Measurements from ENCODE around the gene PNMA5.

DNA sequence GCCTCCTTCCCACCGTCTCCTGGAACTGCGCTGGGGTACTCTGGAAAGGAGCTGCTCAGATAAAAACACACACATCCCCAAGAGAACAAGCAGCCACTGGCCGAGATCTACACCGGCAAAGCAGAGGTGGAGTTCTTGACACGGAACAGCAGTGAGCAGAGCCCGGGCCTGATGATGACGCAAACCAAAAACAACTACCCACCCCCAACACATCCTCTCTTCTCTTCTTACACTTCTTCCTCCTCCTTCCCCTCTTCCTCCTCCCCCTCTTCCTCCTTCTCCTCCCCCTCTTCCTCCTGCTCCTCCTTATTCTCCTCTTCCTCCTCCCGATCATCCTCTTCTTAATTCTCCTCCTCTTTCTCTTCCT lies 4.6 kb downstream of the PNMA5 start:
- TF ChIP-seq, protein P1, sequence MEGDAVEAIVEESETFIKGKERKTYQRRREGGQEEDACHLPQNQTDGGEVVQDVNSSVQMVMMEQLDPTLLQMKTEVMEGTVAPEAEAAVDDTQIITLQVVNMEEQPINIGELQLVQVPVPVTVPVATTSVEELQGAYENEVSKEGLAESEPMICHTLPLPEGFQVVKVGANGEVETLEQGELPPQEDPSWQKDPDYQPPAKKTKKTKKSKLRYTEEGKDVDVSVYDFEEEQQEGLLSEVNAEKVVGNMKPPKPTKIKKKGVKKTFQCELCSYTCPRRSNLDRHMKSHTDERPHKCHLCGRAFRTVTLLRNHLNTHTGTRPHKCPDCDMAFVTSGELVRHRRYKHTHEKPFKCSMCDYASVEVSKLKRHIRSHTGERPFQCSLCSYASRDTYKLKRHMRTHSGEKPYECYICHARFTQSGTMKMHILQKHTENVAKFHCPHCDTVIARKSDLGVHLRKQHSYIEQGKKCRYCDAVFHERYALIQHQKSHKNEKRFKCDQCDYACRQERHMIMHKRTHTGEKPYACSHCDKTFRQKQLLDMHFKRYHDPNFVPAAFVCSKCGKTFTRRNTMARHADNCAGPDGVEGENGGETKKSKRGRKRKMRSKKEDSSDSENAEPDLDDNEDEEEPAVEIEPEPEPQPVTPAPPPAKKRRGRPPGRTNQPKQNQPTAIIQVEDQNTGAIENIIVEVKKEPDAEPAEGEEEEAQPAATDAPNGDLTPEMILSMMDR (IDR thresholded peaks at IDR 0.05; ENCODE audit: low read depth, low read length, missing input control), result no peak
- TF ChIP-seq RAD21 (IDR thresholded peaks at IDR 0.05) (no peak), JUND (IDR thresholded peaks at IDR 0.05) (no peak), GABPA (IDR thresholded peaks at IDR 0.05 in 1 of 2, conservative IDR thresholded peaks at IDR 0.05 in 1 of 2) (no peak), MAX (IDR thresholded peaks at IDR 0.05) (no peak), SP1 (IDR thresholded peaks at IDR 0.05) (no peak), YY1 (IDR thresholded peaks at IDR 0.05) (no peak), TAF1 (conservative IDR thresholded peaks at IDR 0.05) (no peak)

Measured in liver (tissue), 3 donors.